Endodermal cell (in vitro differentiated cells): ENCODE measurements around the gene PMIS2. TPM values are rescaled to one million over a fixed set of nuclear protein-coding genes. Genes with fewer than 3 reads are reported as not detected.

Experiments
- DNase-seq: peaks from one replicate; pipeline ENCODE4 v3.0.0-alpha.2; 2017
- H3K27ac ChIP-seq: 2 replicates; pipeline ENCODE4 v1.5.1; 2013; ENCODE audit warnings: mild to moderate bottlenecking, low read depth, low read length, moderate library complexity
- H3K27me3 ChIP-seq: 2 replicates; pipeline ENCODE4 v1.6.1; 2013; ENCODE audit warnings: mild to moderate bottlenecking, low read length, moderate library complexity; ENCODE audit not compliant: insufficient read depth, control insufficient read depth, poor library complexity, severe bottlenecking
- H3K36me3 ChIP-seq: 2 replicates; pipeline ENCODE4 v1.7.0; 2013; ENCODE audit warnings: mild to moderate bottlenecking, low read length, moderate library complexity; ENCODE audit not compliant: control insufficient read depth, insufficient read depth
- H3K4me1 ChIP-seq: one replicate; pipeline ENCODE4 v1.7.0; 2013; ENCODE audit warnings: low read length; ENCODE audit not compliant: control insufficient read depth, insufficient read depth
- H3K4me3 ChIP-seq: 2 replicates; pipeline ENCODE4 v1.5.1; 2013; ENCODE audit warnings: mild to moderate bottlenecking, low read length, moderate library complexity
- H3K9ac ChIP-seq: 2 replicates; pipeline ENCODE4 v1.6.1; 2013; ENCODE audit warnings: mild to moderate bottlenecking, low read length, moderate library complexity; ENCODE audit not compliant: poor library complexity, severe bottlenecking; ENCODE audit errors: extremely low read depth
- H3K9me3 ChIP-seq: 2 replicates; pipeline ENCODE4 v1.6.1; 2013; ENCODE audit warnings: mild to moderate bottlenecking, low read length, moderate library complexity; ENCODE audit not compliant: control insufficient read depth
- H3K27ac Mint-ChIP-seq: 2 replicates; pipeline ENCODE4 v1.8.0; 2020; ENCODE audit warnings: mixed read lengths
- H3K27me3 Mint-ChIP-seq: 2 replicates; pipeline ENCODE4 v1.8.0; 2021; ENCODE audit warnings: mild to moderate bottlenecking, mixed read lengths; ENCODE audit not compliant: insufficient read depth
- H3K36me3 Mint-ChIP-seq: 2 replicates; pipeline ENCODE4 v1.8.0; 2020; ENCODE audit warnings: low read depth, mixed read lengths
- H3K4me1 Mint-ChIP-seq: 2 replicates; pipeline ENCODE4 v1.8.0; 2020; ENCODE audit warnings: mixed read lengths
- H3K4me3 Mint-ChIP-seq: 2 replicates; pipeline ENCODE4 v1.8.0; 2020; ENCODE audit warnings: mild to moderate bottlenecking, moderate library complexity, mixed read lengths
- H3K9me3 Mint-ChIP-seq: 2 replicates; pipeline ENCODE4 v1.8.0; 2020; ENCODE audit warnings: mild to moderate bottlenecking, mixed read lengths
- CTCF ChIP-seq: fragments of 200-600 bp; sonication (generic); conservative IDR thresholded peaks from 2 replicates; pipeline ENCODE4 v1.5.0; 2021; ENCODE audit warnings: antibody characterized with exemption, mild to moderate bottlenecking
- WGBS, 2 experiments: methylation state at CpG; one replicate each; pipeline versions ENCODE4 v1.1.5 to v1.1.7; 2013; ENCODE audit warnings: missing lambda C conversion rate in 2 of 2, mixed read lengths in 1 of 2; ENCODE audit not compliant: insufficient coverage in 1 of 2, insufficient read length in 1 of 2; 5-methylcytosine and 5-hydroxymethylcytosine counted together
- total RNA-seq, 2 donors: library from RNA; stranded (reverse); fragmentation: NEBNext Ultra II Directional in 1 of 2; extraction: Animal tissue kit (Norgen Biotek cat#: 25700) in 1 of 2; gene quantifications; 2 replicates in 1 of 2; 3 replicates in 1 of 2; pipeline ENCODE4 v1.2.1, GENCODE V29; 2021

The PMIS2 gene
- total RNA-seq, 2 donors from 2014 or later = not detected

- H3K36me3 ChIP-seq = no peaks in the 10 kb centered on the region
- DNase-seq = no peak
- no peak overlapping the region for H3K27ac Mint-ChIP-seq
- WGBS, 2 experiments = 73 to 87% methylated on average over 3 to 6 of the region's 6 CpGs
- H3K9ac ChIP-seq = no peak overlapping the region
- H3K4me1 ChIP-seq = no peaks in the 10 kb centered on the region
- no peaks in the 10 kb centered on the region for H3K9me3 ChIP-seq
- no peak overlapping the region for H3K4me3 ChIP-seq
- H3K4me3 Mint-ChIP-seq = no peak overlapping the region
- no peak overlapping the region for H3K27ac ChIP-seq
- H3K36me3 Mint-ChIP-seq = no peaks in the 10 kb centered on the region
- peaks cover 37% of the 10 kb centered on the region for H3K27me3 ChIP-seq
- peaks cover 76% of the 10 kb centered on the region for H3K27me3 Mint-ChIP-seq
- no peaks in the 10 kb centered on the region for H3K9me3 Mint-ChIP-seq
- no peak for TF ChIP-seq CTCF
- H3K4me1 Mint-ChIP-seq = no peaks in the 10 kb centered on the region
These were observed 25.3 kb upstream of the PMIS2 start for GRCh38 chr19:35560677-35561076.

- Histone ChIP-seq H3K4me3 (no peak overlapping the region), H3K27me3 (peaks cover 33% of the 10 kb centered on the region), H3K4me1 (no peaks in the 10 kb centered on the region), H3K9me3 (no peaks in the 10 kb centered on the region), H3K36me3 (no peaks in the 10 kb centered on the region), H3K27ac (no peak overlapping the region), H3K9ac (no peak overlapping the region)
- H3K9me3 Mint-ChIP-seq = no peaks in the 10 kb centered on the region
- no peak overlapping the region for H3K27ac Mint-ChIP-seq
- DNase-seq = no peak
- no peak overlapping the region for H3K4me3 Mint-ChIP-seq
- peaks cover 69% of the 10 kb centered on the region for H3K27me3 Mint-ChIP-seq
- 91 to 92% methylated on average over 5 to 6 of the region's 6 CpGs for WGBS, 2 experiments
- no peaks in the 10 kb centered on the region for H3K36me3 Mint-ChIP-seq
- no peak for TF ChIP-seq CTCF
- no peaks in the 10 kb centered on the region for H3K4me1 Mint-ChIP-seq
These were observed 24.5 kb upstream of the PMIS2 start for GRCh38 chr19:35561436-35561835.

GRCh38 chr19:35562336-35562735 lies 23.6 kb upstream of the PMIS2 start:
- no peak overlapping the region for H3K4me3 Mint-ChIP-seq
- H3K4me1 Mint-ChIP-seq = no peaks in the 10 kb centered on the region
- DNase-seq = no peak
- no peaks in the 10 kb centered on the region for H3K36me3 ChIP-seq
- no peaks in the 10 kb centered on the region for H3K9me3 ChIP-seq
- H3K9ac ChIP-seq = no peak overlapping the region
- H3K27me3 ChIP-seq = peaks cover 24% of the 10 kb centered on the region
- H3K4me3 ChIP-seq = no peak overlapping the region
- 76 to 84% methylated on average over 3 to 17 of the region's 17 CpGs for WGBS, 2 experiments
- no peaks in the 10 kb centered on the region for H3K36me3 Mint-ChIP-seq
- no peaks in the 10 kb centered on the region for H3K4me1 ChIP-seq
- no peak for TF ChIP-seq CTCF
- no peak overlapping the region for H3K27ac ChIP-seq
- H3K9me3 Mint-ChIP-seq = no peaks in the 10 kb centered on the region
- H3K27ac Mint-ChIP-seq = no peak overlapping the region
- peaks cover 61% of the 10 kb centered on the region for H3K27me3 Mint-ChIP-seq
